GM11168 (cell line): ENCODE results near the gene CREB3.

Source experiments
- in situ Hi-C: fragments of 300-500 bp; cut with MboI; formaldehyde crosslinking; loops from one replicate; pipeline ENCODE4 v1.12.0; 2022; ENCODE audit warnings: low sequenced_read_pairs; ENCODE audit not compliant: unreplicated experiment

CREB3 gene

GRCh38 chr9:35743880-35744518 lies 11.5 kb downstream of the CREB3 start:
- in situ Hi-C loops, result loop anchor here (25.0 kb wide), 1 partner anchor 682 kb away; the partner anchor contains the start of gene VCP

- in situ Hi-C loops, result loop anchor here (25.0 kb wide), 1 partner anchor 683 kb away; the partner anchor contains the start of gene VCP
Observed at GRCh38 chr9:35745569-35745968, 13.1 kb downstream of the CREB3 start.

- in situ Hi-C loops, result loop anchor here (25.0 kb wide), 1 partner anchor 684 kb away; the partner anchor contains the start of gene VCP
Observed at GRCh38 chr9:35746583-35746982, 14.1 kb downstream of the CREB3 start.

GRCh38 chr9:35748242-35748857 lies 15.9 kb downstream of the CREB3 start:
- in situ Hi-C loops, result loop anchor here (25.0 kb wide), 1 partner anchor 686 kb away; the partner anchor contains the start of gene VCP

- in situ Hi-C loops, result loop anchor here (25.0 kb wide), 1 partner anchor 687 kb away; the partner anchor contains the start of gene VCP
Observed at GRCh38 chr9:35748858-35749514, 16.5 kb downstream of the CREB3 start, which contains the start of the genes GBA2 and RGP1. TSS of gene GBA2 (minus strand) at chr9:35749228. CDS start at chr9:35748704, 524 bp downstream. TSS of gene RGP1 (plus strand) at chr9:35749287. CDS start at chr9:35749756, 469 bp downstream.

GRCh38 chr9:35749515-35750255 lies 17.2 kb downstream of the CREB3 start:
- in situ Hi-C loops, result loop anchor here (25.0 kb wide), 1 partner anchor 687 kb away; the partner anchor contains the start of gene VCP

GRCh38 chr9:35750256-35750531 lies 17.7 kb downstream of the CREB3 start:
- in situ Hi-C loops, result no loop called here

GRCh38 chr9:35753466-35753865 lies 21.0 kb downstream of the CREB3 start:
- in situ Hi-C loops, result no loop called here

GRCh38 chr9:35754264-35754663 lies 21.8 kb downstream of the CREB3 start, which contains the start of gene MSMP:
TSS of gene MSMP (minus strand) at chr9:35754276. CDS start at chr9:35754129, 147 bp downstream.
- in situ Hi-C loops, result no loop called here

GRCh38 chr9:35755071-35755470 lies 22.6 kb downstream of the CREB3 start:
- in situ Hi-C loops, result no loop called here

- in situ Hi-C loops, result no loop called here
Observed at GRCh38 chr9:35756275-35757225, 24.1 kb downstream of the CREB3 start.

GRCh38 chr9:35757226-35757891 lies 24.9 kb downstream of the CREB3 start:
- in situ Hi-C loops, result no loop called here

GRCh38 chr9:35757892-35758275 lies 25.4 kb downstream of the CREB3 start:
- in situ Hi-C loops, result no loop called here

- in situ Hi-C loops, result no loop called here
Observed at GRCh38 chr9:35758475-35759050, 26.1 kb downstream of the CREB3 start.

GRCh38 chr9:35759795-35760194 lies 27.3 kb downstream of the CREB3 start:
- in situ Hi-C loops, result no loop called here

GRCh38 chr9:35760651-35761050 lies 28.2 kb downstream of the CREB3 start:
- in situ Hi-C loops, result no loop called here

GRCh38 chr9:35763181-35763580 lies 30.7 kb downstream of the CREB3 start:
- in situ Hi-C loops, result no loop called here

- in situ Hi-C loops, result no loop called here
Observed at GRCh38 chr9:35763803-35764202, 31.3 kb downstream of the CREB3 start.
